GM12875 (cell line): ENCODE results near the gene OSM.
A peak's percentile ranks its signal among the peaks of the same experiment; 100 is the strongest.

Source experiments
- H3K4me3 ChIP-seq: one replicate; pipeline ENCODE4 v1.5.1; 2011; ENCODE audit warnings: low read depth, low read length, control low read depth
- TF ChIP-seq, protein P1 (sequence below): IDR thresholded peaks from 2 replicates; pipeline ENCODE4 v1.5.1; 2011; ENCODE audit warnings: low read depth, mild to moderate bottlenecking, control low read depth, inconsistent platforms, low read length, moderate library complexity, borderline replicate concordance; ENCODE audit not compliant: insufficient read depth

OSM gene

DNA sequence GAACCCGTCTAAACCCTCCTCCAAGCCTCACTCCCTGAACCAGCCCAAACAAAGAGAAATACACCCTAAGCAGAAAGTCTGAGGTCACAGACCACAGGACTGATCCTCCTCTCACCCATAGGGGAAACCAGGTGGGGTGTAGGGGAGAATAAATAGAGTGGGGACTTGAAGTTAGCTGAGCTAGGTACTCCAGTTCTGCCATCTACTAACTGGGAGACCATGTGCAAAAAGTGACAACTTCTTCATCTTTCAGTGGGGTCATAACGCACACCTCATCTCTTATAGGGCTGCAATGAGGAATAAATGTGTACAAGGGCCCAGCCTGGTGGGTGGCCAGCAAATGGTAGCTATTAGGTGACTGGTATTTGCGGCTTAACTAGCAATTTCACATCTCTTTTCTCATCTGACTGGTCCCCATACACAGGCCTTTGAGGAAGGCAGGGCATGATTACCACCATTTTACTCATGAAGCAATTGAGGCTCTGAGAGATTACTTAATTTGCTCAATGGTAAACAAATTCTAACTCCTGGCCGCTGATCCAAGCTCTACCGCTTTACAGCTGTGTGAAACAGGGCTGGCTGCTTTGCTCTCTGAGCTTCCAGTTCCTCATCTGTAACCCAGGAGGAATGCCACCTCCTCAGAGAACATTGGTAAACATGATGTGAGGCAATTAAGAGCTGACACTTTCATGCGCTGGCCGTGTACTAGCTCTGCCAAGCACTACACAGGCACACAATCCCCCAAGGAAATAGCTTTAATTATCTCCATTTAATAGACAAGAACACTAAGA, 43.5 kb upstream of the OSM start:
- no peak overlapping the region for H3K4me3 ChIP-seq
- TF ChIP-seq, protein P1, sequence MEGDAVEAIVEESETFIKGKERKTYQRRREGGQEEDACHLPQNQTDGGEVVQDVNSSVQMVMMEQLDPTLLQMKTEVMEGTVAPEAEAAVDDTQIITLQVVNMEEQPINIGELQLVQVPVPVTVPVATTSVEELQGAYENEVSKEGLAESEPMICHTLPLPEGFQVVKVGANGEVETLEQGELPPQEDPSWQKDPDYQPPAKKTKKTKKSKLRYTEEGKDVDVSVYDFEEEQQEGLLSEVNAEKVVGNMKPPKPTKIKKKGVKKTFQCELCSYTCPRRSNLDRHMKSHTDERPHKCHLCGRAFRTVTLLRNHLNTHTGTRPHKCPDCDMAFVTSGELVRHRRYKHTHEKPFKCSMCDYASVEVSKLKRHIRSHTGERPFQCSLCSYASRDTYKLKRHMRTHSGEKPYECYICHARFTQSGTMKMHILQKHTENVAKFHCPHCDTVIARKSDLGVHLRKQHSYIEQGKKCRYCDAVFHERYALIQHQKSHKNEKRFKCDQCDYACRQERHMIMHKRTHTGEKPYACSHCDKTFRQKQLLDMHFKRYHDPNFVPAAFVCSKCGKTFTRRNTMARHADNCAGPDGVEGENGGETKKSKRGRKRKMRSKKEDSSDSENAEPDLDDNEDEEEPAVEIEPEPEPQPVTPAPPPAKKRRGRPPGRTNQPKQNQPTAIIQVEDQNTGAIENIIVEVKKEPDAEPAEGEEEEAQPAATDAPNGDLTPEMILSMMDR, result no peak

DNA sequence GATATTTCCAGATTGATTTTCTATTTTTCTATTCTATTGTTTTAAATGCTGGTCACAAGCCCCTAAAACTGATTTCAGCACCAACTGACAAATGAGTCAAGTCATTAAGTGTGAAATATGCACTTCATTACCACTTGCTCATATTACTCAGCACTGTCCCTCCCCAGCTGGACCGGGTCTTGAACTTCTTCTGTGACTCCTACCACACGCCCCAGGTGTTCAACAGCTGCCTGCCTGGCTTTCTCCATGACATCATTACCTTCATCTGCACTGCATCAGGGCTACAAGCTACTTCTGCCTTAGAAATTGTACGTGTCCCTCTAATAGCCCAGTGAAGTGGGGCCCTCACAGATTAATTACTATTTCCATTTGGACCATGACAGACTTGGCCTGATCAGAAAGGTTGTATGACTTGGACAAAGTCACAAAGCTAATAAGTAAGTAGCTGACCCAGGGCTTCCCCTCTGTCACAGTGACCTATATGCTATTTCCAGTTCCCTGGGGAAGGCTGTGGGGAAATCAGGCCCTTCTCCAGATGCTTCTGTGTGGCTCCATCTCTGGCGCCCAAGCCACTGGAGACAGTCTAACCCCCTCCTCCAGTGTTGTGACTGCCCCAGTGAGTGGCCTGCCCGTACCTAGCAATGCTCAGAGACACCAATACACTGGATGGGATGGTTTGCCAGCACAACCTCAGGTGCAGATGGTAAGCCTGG, 42.0 kb upstream of the OSM start:
- H3K4me3 ChIP-seq, result no peak overlapping the region
- TF ChIP-seq, protein P1, result no peak

DNA sequence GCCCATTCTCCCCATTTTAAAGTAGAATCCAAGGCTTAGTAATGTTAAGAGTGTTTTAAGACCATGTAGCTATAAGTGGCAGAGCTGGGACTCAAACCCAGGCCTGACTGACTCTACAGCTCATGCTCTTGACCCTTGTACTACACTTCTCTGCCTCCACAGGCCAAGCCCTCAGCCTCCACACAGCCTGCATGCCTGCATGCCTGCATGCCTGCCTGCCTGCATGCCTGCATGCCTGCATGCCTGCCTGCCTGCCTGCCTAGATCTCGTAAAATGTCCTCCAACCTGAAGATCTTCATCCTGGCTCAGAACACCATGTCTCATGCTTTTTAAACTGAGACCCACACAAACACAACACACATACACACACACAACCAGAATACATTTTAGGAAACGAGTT, 41.4 kb upstream of the OSM start:
- TF ChIP-seq, protein P1, result no peak
- no peak overlapping the region for H3K4me3 ChIP-seq

DNA sequence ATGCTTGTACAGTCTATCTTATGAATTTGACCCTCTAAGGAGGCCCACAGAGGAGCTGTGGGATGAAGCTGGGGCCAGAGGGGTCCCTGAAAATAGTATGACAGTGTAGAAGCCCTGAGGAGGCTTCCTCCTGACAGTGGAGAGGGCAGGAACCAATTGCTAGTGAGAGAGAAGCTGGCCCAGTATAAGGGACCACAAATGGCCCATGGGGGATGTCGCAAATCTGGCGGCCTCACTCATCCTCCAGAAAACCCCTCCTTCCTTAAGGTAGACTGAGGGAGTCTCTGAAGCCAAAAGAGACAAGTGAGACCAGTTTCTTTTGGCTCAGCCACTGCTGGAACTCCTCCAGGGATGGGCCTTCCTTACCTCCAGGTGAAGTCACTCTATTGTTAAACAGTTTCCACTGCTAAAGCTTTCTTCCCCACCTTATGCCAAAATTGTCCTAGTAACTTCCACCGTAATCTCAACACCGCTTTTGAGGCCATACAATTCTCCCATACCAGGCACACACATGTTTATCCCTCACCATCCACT, 40.5 kb upstream of the OSM start:
- H3K4me3 ChIP-seq, result no peak overlapping the region
- TF ChIP-seq, protein P1, result no peak

DNA sequence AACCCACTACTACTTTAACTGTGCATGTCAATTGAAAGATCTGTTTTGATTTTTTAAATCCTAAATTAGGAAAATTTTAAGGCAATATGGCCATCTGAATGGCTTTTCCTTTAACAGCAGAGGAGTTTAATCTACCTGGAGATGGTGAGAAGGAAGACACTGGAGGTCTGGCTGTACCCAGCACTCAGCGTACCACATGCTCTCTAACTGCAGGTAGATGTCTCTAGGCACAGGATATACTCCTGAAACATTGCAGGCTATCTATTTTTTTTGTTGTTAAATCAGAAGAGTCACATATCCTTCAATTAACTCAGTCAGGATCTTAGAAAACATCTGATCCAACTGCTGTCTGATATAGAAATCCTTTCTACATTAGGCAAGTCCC, 40.0 kb upstream of the OSM start:
- TF ChIP-seq, protein P1, result no peak
- H3K4me3 ChIP-seq, result no peak overlapping the region

DNA sequence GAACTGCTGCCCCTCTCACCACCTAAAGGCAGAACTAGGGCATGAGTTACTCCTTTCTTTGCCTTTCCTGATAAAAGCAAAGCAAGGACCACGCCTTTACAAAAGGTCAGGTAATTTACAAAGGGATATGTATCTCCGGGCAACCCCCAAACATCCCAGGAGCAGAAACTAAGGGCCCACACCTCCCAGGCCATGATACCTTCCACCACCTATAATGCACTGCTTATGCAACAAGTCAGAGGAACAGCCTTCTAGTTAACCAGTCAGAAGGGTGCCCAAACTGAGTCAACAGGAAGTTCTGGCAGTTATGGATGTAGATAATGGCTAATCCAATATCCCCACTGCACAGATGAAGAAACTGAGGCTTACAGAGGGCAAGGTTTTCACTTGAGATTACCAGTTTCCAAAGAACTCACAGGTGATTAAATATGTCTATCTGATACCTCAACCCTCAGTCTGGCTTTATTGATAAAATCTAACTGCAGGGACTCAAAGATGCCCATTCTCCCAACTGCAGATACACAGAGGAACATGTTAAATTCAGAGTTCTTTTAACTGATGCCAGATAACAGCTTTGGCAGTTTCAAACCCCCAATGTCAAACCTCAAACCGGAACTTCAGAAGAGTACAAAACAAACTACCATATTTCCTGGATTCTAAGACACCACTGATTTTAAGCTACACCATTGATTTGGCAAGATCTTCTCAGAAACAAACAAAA, 39.4 kb upstream of the OSM start:
- TF ChIP-seq, protein P1, result no peak
- peak overlapping the region; percentile 46 for H3K4me3 ChIP-seq
